Measurements from ENCODE around the gene LRR1.

GRCh38 chr14:49619730-49620129 is 21.0 kb downstream of the LRR1 start:
- TF ChIP-seq CTCF (IDR thresholded peaks at IDR 0.05; ENCODE audit: insufficient read depth, low read length) = no peak
- no peak for TF ChIP-seq SPI1 (IDR thresholded peaks at IDR 0.05; ENCODE audit: borderline replicate concordance, low read depth)
- TF ChIP-seq GABPA (IDR thresholded peaks at IDR 0.05; ENCODE audit: low read depth) = no peak
- TF ChIP-seq POLR2AphosphoS5 (IDR thresholded peaks at IDR 0.05; ENCODE audit: low read depth) = no peak

All from HL-60 (cell line).